Liver (tissue), 2 donors: Measurements from ENCODE around the gene BARX2.

Source experiments
- MAX ChIP-seq: IDR thresholded peaks from 2 replicates; pipeline ENCODE4 v1.6.1; 2016; ENCODE audit warnings: antibody characterized with exemption
- SP1 ChIP-seq: IDR thresholded peaks from 2 replicates; pipeline ENCODE4 v1.6.1; 2018; ENCODE audit warnings: antibody characterized with exemption, mild to moderate bottlenecking
- donor health status: healthy.

DNA sequence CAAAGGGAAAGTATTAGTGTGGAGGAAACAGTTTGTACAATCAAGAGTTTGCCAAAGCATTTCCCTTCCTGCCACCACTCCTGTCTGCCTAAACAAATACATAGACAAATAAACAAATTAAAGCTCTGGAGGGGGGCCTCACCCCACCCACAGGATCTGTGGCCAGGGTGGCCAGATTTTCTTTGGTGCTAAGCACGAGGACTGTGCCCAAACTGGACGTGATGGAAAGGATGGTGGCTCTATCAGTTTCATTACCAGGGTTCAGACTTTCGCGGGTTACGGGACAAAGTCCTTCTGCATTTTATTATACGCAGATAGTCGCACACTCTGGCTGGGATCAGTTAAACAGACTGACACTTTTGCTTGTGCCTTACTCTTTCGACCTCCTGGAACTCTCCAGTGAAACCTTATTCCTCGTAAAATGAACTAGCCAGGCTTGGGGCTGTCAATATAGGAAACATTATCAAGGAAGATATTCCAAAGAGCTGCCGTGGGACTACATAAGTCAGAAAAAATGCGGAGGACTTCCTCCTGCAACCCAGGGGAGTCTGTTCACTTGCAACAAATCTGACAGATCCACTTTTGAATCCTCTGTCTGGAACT, 11.2 kb downstream of the BARX2 start:
- no peak for TF ChIP-seq SP1
- no peak for TF ChIP-seq MAX
